ENCODE measurements around the gene SPRR2E.

- TF ChIP-seq CTCF (IDR thresholded peaks at IDR 0.05; ENCODE audit: low read depth, low read length, poor library complexity, severe bottlenecking) (no peak), EZH2phosphoT487 (IDR thresholded peaks at IDR 0.05; ENCODE audit: borderline replicate concordance, low read length) (no peak)
These were observed 24.1 kb downstream of the SPRR2E start for GRCh38 chr1:153070243-153070642.
